Measurements from ENCODE around the gene SLC39A11.

DNA sequence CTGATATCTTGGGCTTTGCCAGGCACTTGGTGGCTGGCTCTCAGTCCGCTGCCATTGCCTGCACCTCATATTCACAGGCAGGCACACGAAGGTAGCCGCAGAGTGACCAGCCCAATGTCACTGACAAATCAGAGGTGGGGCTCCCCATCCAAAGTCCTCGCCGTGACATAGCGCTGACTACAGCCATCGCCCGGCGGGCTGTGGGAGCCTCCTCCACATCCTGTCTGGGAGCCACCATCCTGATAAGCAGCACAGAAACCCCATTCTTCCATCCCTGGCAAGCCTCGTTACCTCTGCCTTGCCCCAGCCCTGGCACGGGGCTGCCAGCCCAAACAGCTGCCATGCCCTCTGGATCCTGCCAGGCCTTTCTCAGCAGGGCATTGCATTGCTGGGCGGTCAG, 437.8 kb downstream of the SLC39A11 start:
- TF ChIP-seq, protein P1, sequence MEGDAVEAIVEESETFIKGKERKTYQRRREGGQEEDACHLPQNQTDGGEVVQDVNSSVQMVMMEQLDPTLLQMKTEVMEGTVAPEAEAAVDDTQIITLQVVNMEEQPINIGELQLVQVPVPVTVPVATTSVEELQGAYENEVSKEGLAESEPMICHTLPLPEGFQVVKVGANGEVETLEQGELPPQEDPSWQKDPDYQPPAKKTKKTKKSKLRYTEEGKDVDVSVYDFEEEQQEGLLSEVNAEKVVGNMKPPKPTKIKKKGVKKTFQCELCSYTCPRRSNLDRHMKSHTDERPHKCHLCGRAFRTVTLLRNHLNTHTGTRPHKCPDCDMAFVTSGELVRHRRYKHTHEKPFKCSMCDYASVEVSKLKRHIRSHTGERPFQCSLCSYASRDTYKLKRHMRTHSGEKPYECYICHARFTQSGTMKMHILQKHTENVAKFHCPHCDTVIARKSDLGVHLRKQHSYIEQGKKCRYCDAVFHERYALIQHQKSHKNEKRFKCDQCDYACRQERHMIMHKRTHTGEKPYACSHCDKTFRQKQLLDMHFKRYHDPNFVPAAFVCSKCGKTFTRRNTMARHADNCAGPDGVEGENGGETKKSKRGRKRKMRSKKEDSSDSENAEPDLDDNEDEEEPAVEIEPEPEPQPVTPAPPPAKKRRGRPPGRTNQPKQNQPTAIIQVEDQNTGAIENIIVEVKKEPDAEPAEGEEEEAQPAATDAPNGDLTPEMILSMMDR (IDR thresholded peaks at IDR 0.05; ENCODE audit: low read length), result no peak
- no peak for TF ChIP-seq EZH2 (optimal IDR thresholded peaks at IDR 0.05; ENCODE audit: low read depth, low read length)
- no peak for TF ChIP-seq EZH2phosphoT487 (IDR thresholded peaks at IDR 0.05; ENCODE audit: low read length)

All from MM.1S (cell line).